Measurements from ENCODE around the gene AKR1C1.
"Not testable (repeated sequence)": the region's sequence is repeated elsewhere in the genome, so short reads cannot be mapped to it uniquely, and the experiment has no call there.

The AKR1C1 gene

DNA sequence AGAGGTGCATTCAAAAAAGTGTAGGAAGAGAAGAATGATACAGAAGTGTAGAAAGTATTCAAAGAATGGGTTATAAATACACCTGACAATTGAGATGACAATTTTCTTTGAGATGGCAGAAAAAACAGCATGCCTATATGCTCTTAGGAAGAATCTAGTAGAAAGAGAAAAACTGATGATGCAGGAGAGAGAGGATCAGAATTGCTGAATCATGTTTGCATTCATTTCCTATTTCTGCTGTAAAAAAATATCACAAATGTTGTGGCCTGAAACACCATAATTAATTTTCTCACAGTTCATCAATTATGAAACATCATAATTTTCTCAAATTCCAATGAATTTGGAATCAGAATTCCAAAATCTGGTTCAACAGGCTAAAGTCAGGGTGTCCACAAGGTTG, 9.8 kb upstream of the AKR1C1 start:
- TF ChIP-seq SUZ12 (IDR thresholded peaks at IDR 0.05): no peak
- TF ChIP-seq FOXM1 (IDR thresholded peaks at IDR 0.05; ENCODE audit: borderline replicate concordance): no peak
- no peak for TF ChIP-seq LEF1 (IDR thresholded peaks at IDR 0.05; ENCODE audit: borderline replicate concordance)
- no peak for TF ChIP-seq ZNF384 (IDR thresholded peaks at IDR 0.05)
- no peak for TF ChIP-seq L3MBTL2 (conservative IDR thresholded peaks at IDR 0.05)
- no peak for TF ChIP-seq ARNT (IDR thresholded peaks at IDR 0.05)
- POLR2A ChIA-PET: no interaction called here
- no peak for DNase-seq (ENCODE audit: extremely low spot score)
- CTCF ChIA-PET: no interaction called here

- POLR2A ChIA-PET; DNase-seq (ENCODE audit: extremely low spot score); CTCF ChIA-PET: not testable (repeated sequence)
These were observed 7.1 kb upstream of the AKR1C1 start for GRCh38 chr10:4956088-4956487.

GRCh38 chr10:4956955-4957645, 6.1 kb upstream of the AKR1C1 start:
- DNase-seq (ENCODE audit: extremely low spot score); POLR2A ChIA-PET; CTCF ChIA-PET: not testable (repeated sequence)

DNA sequence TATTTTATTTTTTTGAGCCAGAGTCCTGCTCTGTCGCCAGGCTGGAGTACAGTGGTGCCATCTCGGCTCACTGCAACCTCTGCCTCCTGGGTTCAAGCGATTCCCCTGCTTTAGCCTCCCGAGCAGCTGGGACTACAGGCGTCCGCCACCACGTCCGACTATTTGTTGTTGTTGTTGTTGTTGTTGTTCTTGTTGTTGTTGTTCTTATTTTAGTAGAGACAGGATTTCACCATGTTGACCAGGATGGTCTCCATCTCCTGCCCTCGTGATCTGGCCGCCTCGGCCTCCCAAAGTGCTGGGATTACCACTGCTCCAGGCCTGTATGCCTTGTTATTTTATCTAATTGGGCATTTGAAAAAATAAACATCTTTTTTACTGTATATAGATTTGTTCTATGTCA, 1.7 kb upstream of the AKR1C1 start:
- CTCF ChIA-PET; DNase-seq (ENCODE audit: extremely low spot score); POLR2A ChIA-PET: not testable (repeated sequence)

- CTCF ChIA-PET; DNase-seq (ENCODE audit: extremely low spot score); POLR2A ChIA-PET: not testable (repeated sequence)
These were observed 907 bp upstream of the AKR1C1 start for GRCh38 chr10:4962308-4962707.

DNA sequence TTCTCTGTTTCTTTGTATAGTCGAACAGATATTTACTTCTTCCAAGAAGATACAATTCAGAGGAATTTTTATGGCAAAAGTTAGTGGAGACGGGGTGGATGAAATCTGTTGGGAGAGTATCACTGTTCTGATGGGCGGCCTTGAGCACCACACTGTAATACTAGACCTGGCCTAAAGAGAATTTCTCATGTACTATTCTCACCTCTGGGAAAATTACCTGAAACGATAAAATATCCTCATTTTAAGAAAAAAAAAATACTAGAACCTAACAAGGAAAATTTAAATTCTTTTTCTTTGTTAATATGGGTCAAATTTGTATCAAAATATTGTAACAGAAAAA, 570 bp downstream of the AKR1C1 start:
- POLR2A ChIA-PET, CTCF ChIA-PET: not testable (repeated sequence)

DNA sequence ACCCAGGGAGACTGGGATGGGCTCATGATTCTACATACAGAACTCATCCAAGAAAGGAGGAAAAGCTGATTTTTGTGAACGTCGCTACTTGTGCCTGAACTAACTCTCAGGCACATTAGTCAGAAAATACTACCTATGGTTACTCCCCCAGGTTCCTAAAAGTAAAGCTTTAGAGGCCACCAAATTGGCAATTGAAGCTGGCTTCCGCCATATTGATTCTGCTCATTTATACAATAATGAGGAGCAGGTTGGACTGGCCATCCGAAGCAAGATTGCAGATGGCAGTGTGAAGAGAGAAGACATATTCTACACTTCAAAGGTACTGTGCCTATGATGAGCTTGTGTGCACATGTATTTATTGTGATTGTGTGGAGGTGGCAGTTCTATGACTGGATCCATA, 2.5 kb downstream of the AKR1C1 start:
- CTCF ChIA-PET; DNase-seq (ENCODE audit: extremely low spot score): not testable (repeated sequence)

More for the DNA sequence above, 570 bp downstream of the AKR1C1 start:
- DNase-seq (ENCODE audit: extremely low spot score): not testable (repeated sequence)

DNA sequence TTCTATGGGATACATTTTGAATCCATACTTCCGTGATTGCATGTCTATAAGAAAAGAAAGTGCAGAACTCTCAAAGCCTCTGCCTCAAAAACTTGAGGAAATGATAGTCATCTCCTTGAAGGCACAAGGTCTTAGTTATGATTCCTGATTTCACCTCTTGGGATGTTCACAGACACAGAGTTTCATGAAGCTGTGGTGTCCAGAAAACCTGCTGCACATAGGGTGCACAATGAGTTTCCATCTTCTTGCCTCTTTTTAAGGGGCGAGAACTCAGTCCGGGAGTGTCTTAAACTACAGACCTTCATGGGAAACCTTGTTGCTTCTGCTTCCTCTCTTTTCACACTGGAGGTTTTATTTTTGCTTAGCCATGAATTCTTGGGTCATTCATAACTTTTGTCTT, 4.0 kb downstream of the AKR1C1 start:
- DNase-seq (ENCODE audit: extremely low spot score); CTCF ChIA-PET; POLR2A ChIA-PET: not testable (repeated sequence)

More for the DNA sequence above, 2.5 kb downstream of the AKR1C1 start:
- POLR2A ChIA-PET: not testable (repeated sequence)

GRCh38 chr10:4969289-4969688, 6.1 kb downstream of the AKR1C1 start:
- POLR2A ChIA-PET, CTCF ChIA-PET: not testable (repeated sequence)

GRCh38 chr10:4970362-4970761, 7.1 kb downstream of the AKR1C1 start:
- POLR2A ChIA-PET; CTCF ChIA-PET; DNase-seq (ENCODE audit: extremely low spot score): not testable (repeated sequence)

More at GRCh38 chr10:4969289-4969688, 6.1 kb downstream of the AKR1C1 start:
- not testable (repeated sequence) for DNase-seq (ENCODE audit: extremely low spot score)

- DNase-seq (ENCODE audit: extremely low spot score); POLR2A ChIA-PET; CTCF ChIA-PET: not testable (repeated sequence)
These were observed 9.3 kb downstream of the AKR1C1 start for GRCh38 chr10:4972369-4973142.

DNA sequence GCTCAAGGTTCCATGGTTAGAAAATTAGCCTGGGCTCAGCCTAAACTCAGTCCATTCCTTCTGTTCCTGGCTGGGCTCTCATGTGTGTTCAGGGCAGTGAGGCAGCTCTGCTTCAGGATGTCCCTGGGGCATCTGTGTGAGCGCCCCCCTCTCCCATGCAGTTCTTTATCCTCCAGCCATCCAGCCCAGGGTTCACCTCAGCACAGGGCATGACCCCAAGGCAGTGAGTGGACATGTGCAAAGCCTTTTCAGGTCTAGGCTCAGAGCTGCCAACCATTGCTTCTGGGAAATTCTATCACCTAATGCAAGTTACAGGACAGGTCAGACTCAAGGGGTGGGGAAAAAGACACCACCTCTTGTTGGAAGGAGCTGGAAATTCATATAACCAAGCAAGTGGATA, 10.1 kb downstream of the AKR1C1 start:
- POLR2A ChIA-PET; CTCF ChIA-PET; DNase-seq (ENCODE audit: extremely low spot score): not testable (repeated sequence)

DNA sequence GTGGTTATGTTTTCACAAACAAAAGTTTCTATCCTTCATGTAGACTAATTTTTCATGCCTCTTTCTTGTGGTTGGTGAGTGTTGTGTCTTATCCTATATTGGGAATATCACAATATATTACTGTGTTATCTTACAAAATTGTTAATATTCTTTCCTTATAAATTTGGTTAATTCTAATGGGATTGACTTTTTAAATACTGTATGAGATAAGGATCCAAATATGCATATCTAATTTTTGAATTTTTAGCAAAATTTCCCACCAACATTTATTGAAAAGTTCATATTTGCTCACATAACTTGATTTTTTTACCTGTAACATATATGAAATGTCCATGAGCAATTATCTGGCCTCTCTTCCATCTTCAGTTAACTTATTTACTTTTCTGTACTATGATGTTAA, 11.2 kb downstream of the AKR1C1 start:
- CTCF ChIA-PET; POLR2A ChIA-PET; DNase-seq (ENCODE audit: extremely low spot score): not testable (repeated sequence)

GRCh38 chr10:4977025-4977424, 13.8 kb downstream of the AKR1C1 start:
- POLR2A ChIA-PET: no interaction called here

More at GRCh38 chr10:4977025-4977424, 13.8 kb downstream of the AKR1C1 start:
- no peak for DNase-seq (ENCODE audit: extremely low spot score)
- CTCF ChIA-PET: no interaction called here
- TF ChIP-seq, protein P1, sequence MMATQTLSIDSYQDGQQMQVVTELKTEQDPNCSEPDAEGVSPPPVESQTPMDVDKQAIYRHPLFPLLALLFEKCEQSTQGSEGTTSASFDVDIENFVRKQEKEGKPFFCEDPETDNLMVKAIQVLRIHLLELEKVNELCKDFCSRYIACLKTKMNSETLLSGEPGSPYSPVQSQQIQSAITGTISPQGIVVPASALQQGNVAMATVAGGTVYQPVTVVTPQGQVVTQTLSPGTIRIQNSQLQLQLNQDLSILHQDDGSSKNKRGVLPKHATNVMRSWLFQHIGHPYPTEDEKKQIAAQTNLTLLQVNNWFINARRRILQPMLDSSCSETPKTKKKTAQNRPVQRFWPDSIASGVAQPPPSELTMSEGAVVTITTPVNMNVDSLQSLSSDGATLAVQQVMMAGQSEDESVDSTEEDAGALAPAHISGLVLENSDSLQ (IDR thresholded peaks at IDR 0.05): no peak
- TF ChIP-seq LEF1 (IDR thresholded peaks at IDR 0.05; ENCODE audit: borderline replicate concordance) (no peak), ZNF384 (IDR thresholded peaks at IDR 0.05) (no peak)

Data from HEK293T (cell line).